SK-N-SH (cell line): ENCODE measurements around the gene TMOD3. TPM values are rescaled to one million over a fixed set of nuclear protein-coding genes. Genes with fewer than 3 reads are reported as not detected.
"Not testable (repeated sequence)": the region's sequence is repeated elsewhere in the genome, so short reads cannot be mapped to it uniquely, and the experiment has no call there.

Experiments
- CTCF ChIA-PET: fragments of 300-600, 350-600 bp; formaldehyde crosslinking; extraction: SDS; loops from one replicate; lab custom pipeline; 2021; lab: Yijun Ruan, JAX
- POLR2A ChIA-PET: fragments of 350-600 bp; sonication (Branson Sonifier 250); formaldehyde crosslinking; extraction: SDS; loops from one replicate; lab custom pipeline; 2020; ENCODE audit warnings: antibody characterized with exemption, inconsistent platforms; lab: Yijun Ruan, JAX
- DNase-seq: peaks from one replicate; pipeline ENCODE4 v3.0.0; 2012
- H2AFZ ChIP-seq: fragments of 200-600 bp; sonication (generic); 2 replicates; pipeline ENCODE4 v1.8.1; 2016; ENCODE audit warnings: antibody characterized with exemption, mild to moderate bottlenecking, low read depth
- H3F3A ChIP-seq: fragments of 200-600 bp; sonication (generic); replicated peaks from 2 replicates; pipeline ENCODE3; 2016; ENCODE audit warnings: antibody characterized with exemption, mild to moderate bottlenecking; ENCODE audit not compliant: insufficient read depth
- H3K27ac ChIP-seq, 2 experiments: fragments of 200-500 bp in 1 of 2; fragments of 200-600 bp in 1 of 2; sonication (Bioruptor generic) in 1 of 2; sonication (generic), shearing (Covaris generic) in 1 of 2; 2 replicates each; pipeline versions ENCODE4 v1.5.1 to v1.6.1; 2014 to 2016; ENCODE audit warnings: low read depth in 2 of 2, inconsistent platforms in 1 of 2, low read length in 1 of 2, mild to moderate bottlenecking in 1 of 2, mixed read lengths in 1 of 2
- H3K27me3 ChIP-seq: fragments of 200-600 bp; sonication (generic), shearing (Covaris generic); 2 replicates; pipeline ENCODE4 v1.6.1; 2016; ENCODE audit warnings: mixed run types; ENCODE audit not compliant: insufficient read depth
- H3K36me3 ChIP-seq, 2 experiments: fragments of 200-500 bp in 1 of 2; fragments of 200-600 bp in 1 of 2; sonication (Bioruptor generic) in 1 of 2; sonication (generic) in 1 of 2; replicated peaks in 1 of 2; 2 replicates each; pipeline versions ENCODE3 to v1.5.1; 2014 to 2016; ENCODE audit warnings: low read length in 1 of 2, mild to moderate bottlenecking in 1 of 2; ENCODE audit not compliant: insufficient read depth in 2 of 2, control insufficient read depth in 1 of 2
- H3K4me1 ChIP-seq, 2 experiments: fragments of 200-500 bp in 1 of 2; fragments of 200-600 bp in 1 of 2; sonication (Bioruptor generic) in 1 of 2; sonication (generic), shearing (Covaris generic) in 1 of 2; 2 replicates each; pipeline versions ENCODE4 v1.5.1 to v1.6.1; 2014 to 2016; ENCODE audit warnings: low read depth in 1 of 2, low read length in 1 of 2, mixed run types in 1 of 2; ENCODE audit not compliant: insufficient read depth in 2 of 2, control insufficient read depth in 1 of 2
- H3K4me2 ChIP-seq: fragments of 200-600 bp; sonication (generic), shearing (Covaris generic); 2 replicates; pipeline ENCODE4 v1.6.1; 2017; ENCODE audit warnings: mixed run types
- H3K4me3 ChIP-seq, 2 experiments: fragments of 200-500 bp in 1 of 2; fragments of 200-600 bp in 1 of 2; sonication (Bioruptor generic) in 1 of 2; sonication (generic), shearing (Covaris generic) in 1 of 2; 2 replicates each; pipeline versions ENCODE4 v1.5.1 to v1.8.1; 2014 to 2016; ENCODE audit warnings: low read depth in 2 of 2, inconsistent platforms in 1 of 2, low read length in 1 of 2, mild to moderate bottlenecking in 1 of 2, mixed read lengths in 1 of 2, moderate library complexity in 1 of 2
- H3K79me2 ChIP-seq: fragments of 200-600 bp; sonication (generic); 2 replicates; pipeline ENCODE4 v1.8.1; 2017; ENCODE audit warnings: mild to moderate bottlenecking; ENCODE audit not compliant: insufficient read depth
- H3K9ac ChIP-seq: fragments of 200-600 bp; sonication (generic); 2 replicates; pipeline ENCODE4 v1.6.1; 2017; ENCODE audit warnings: mixed run types
- H3K9me2 ChIP-seq: fragments of 200-600 bp; sonication (generic); 2 replicates; pipeline ENCODE4 v1.6.1; 2017; ENCODE audit warnings: mixed run types
- H3K9me3 ChIP-seq: fragments of 200-600 bp; sonication (generic); 2 replicates; pipeline ENCODE4 v1.6.1; 2017; ENCODE audit warnings: mixed run types, mild to moderate bottlenecking, moderate library complexity
- H4K20me1 ChIP-seq: fragments of 200-600 bp; sonication (generic); 2 replicates; pipeline ENCODE4 v1.6.1; 2017; ENCODE audit warnings: mild to moderate bottlenecking, mixed run types; ENCODE audit not compliant: insufficient read depth
- CHD2 ChIP-seq: fragments of 150-350 bp; IDR thresholded peaks from 2 replicates; pipeline ENCODE4 v1.6.1; 2018; ENCODE audit warnings: low read length; ENCODE audit not compliant: partially characterized antibody
- ELF1 ChIP-seq: IDR thresholded peaks from 2 replicates; pipeline ENCODE4 v1.4.0; 2012
- EZH2phosphoT487 ChIP-seq: fragments of 200-600 bp; sonication (generic); IDR thresholded peaks from 2 replicates; pipeline ENCODE4 v1.6.1; 2017; ENCODE audit warnings: low read depth, mixed run types, mild to moderate bottlenecking, antibody characterized with exemption, moderate library complexity, borderline replicate concordance
- FOXJ3 ChIP-seq: sonication (generic); formaldehyde crosslinking; IDR thresholded peaks from 2 replicates; pipeline ENCODE4 v1.5.1; 2020; ENCODE audit warnings: mild to moderate bottlenecking, missing genetic modification reagents
- GATA2 ChIP-seq: sonication (generic); formaldehyde crosslinking; IDR thresholded peaks from 2 replicates; pipeline ENCODE4 v1.5.0; 2020; ENCODE audit warnings: mild to moderate bottlenecking, missing genetic modification reagents
- JUND ChIP-seq: IDR thresholded peaks from 2 replicates; pipeline ENCODE4 v1.4.0; 2012
- MXI1 ChIP-seq: IDR thresholded peaks from 2 replicates; pipeline ENCODE4 v1.6.1; 2012; ENCODE audit warnings: mild to moderate bottlenecking, low read depth, low read length, improper control_type of control experiment
- NFIC ChIP-seq: IDR thresholded peaks from 2 replicates; pipeline ENCODE4 v1.4.0; 2012; ENCODE audit warnings: borderline replicate concordance
- RCOR1 ChIP-seq: fragments of 150-350 bp; IDR thresholded peaks from 2 replicates; pipeline ENCODE4 v1.6.1; 2017; ENCODE audit warnings: antibody characterized with exemption, low read length
- RFX5 ChIP-seq: IDR thresholded peaks from 2 replicates; pipeline ENCODE4 v1.6.1; 2012; ENCODE audit warnings: mild to moderate bottlenecking, improper control_type of control experiment, low read length
- SIN3A ChIP-seq: IDR thresholded peaks from 2 replicates; pipeline ENCODE4 v1.6.1; 2012; ENCODE audit warnings: low read depth, mild to moderate bottlenecking, low read length, moderate library complexity, borderline replicate concordance
- SMC3 ChIP-seq: IDR thresholded peaks from 2 replicates; pipeline ENCODE4 v1.6.1; 2012; ENCODE audit warnings: low read depth, low read length, improper control_type of control experiment
- TCF12 ChIP-seq: IDR thresholded peaks from 2 replicates; pipeline ENCODE4 v1.4.0; 2012
- TEAD4 ChIP-seq: IDR thresholded peaks from 2 replicates; pipeline ENCODE4 v1.4.0; 2012; ENCODE audit warnings: mild to moderate bottlenecking, borderline replicate concordance; ENCODE audit not compliant: insufficient read depth
- WGBS: methylation state at CpG from one replicate; pipeline ENCODE4 v1.1.6; 2017; ENCODE audit warnings: low lambda C conversion rate; 5-methylcytosine and 5-hydroxymethylcytosine counted together
- polyA plus RNA-seq, 3 experiments: library from polyadenylated mRNA; depleted of rRNA; stranded (reverse); fragments of >200 nt; gene quantifications; 2 replicates each; pipeline ENCODE4 v1.2.3, GENCODE V29; 2012
- TF ChIP-seq, protein P1 (sequence below): fragments of 150-350 bp; IDR thresholded peaks from 2 replicates; pipeline ENCODE4 v1.6.1; 2017; ENCODE audit warnings: antibody characterized with exemption, low read length, low read depth, borderline replicate concordance
- TF ChIP-seq, protein P2 (sequence below): IDR thresholded peaks from 2 replicates; pipeline ENCODE4 v1.4.0; 2012; ENCODE audit warnings: low read depth
- TF ChIP-seq, protein P3 (sequence below): IDR thresholded peaks from 2 replicates; pipeline ENCODE4; 2012
- TF ChIP-seq, protein P4 (sequence below): IDR thresholded peaks from 2 replicates; pipeline ENCODE4 v1.4.0; 2012; ENCODE audit warnings: low read depth, borderline replicate concordance
- TF ChIP-seq, protein P5 (sequence below): IDR thresholded peaks from 2 replicates; pipeline ENCODE4 v1.4.0; 2012; ENCODE audit warnings: low read depth, borderline replicate concordance
- TF ChIP-seq, protein P6 (sequence below): fragments of 200-600 bp; sonication (generic); IDR thresholded peaks from 2 replicates; pipeline ENCODE4 v1.6.1; 2017; ENCODE audit warnings: antibody characterized with exemption, mild to moderate bottlenecking, moderate library complexity

TMOD3 gene
- polyA plus RNA-seq, 1 of the 3 experiments (the other 2 are of a cell fraction), result 6.0 TPM

DNA sequence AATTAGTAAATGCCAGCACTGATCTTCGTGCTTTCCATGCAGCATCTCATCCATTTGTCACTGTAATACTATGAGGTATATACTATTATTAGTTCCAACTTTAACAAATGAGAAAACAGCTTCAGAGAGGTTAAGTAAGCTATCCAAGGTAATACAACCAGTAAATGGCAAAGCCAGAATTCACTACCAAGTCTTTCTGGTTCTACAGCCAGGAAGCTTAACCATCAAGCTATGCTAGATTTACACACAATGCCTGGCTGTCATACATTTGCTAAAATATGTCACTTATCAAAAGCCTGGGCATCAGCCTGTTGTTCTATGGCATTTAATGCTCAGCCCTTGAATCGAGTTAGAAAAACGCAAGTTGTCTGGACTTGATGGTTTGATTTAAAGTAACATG, 45.5 kb upstream of the TMOD3 start:
- Histone ChIP-seq H3K79me2 (no peaks in the 10 kb centered on the region), H3K4me3 (no peak overlapping the region), H3K36me3 (peaks cover 32 to 61% of the 10 kb centered on the region in 2 experiments), H3K9me2 (no peaks in the 10 kb centered on the region), H4K20me1 (no peaks in the 10 kb centered on the region), H3F3A (no peaks in the 10 kb centered on the region), H3K27ac (no peak overlapping the region), H3K27me3 (no peaks in the 10 kb centered on the region), H3K4me1 (no peaks in the 10 kb centered on the region), H3K4me2 (no peak overlapping the region), H2AFZ (no peak overlapping the region), H3K9me3 (0 out of 2 replicates have a peak, but pooled peaks cover 3% of the 10 kb centered on the region), H3K9ac (no peak overlapping the region)
- no peak for TF ChIP-seq EZH2phosphoT487
- TF ChIP-seq, protein P1, sequence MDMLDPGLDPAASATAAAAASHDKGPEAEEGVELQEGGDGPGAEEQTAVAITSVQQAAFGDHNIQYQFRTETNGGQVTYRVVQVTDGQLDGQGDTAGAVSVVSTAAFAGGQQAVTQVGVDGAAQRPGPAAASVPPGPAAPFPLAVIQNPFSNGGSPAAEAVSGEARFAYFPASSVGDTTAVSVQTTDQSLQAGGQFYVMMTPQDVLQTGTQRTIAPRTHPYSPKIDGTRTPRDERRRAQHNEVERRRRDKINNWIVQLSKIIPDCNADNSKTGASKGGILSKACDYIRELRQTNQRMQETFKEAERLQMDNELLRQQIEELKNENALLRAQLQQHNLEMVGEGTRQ, result no peak
- TF ChIP-seq, protein P2, sequence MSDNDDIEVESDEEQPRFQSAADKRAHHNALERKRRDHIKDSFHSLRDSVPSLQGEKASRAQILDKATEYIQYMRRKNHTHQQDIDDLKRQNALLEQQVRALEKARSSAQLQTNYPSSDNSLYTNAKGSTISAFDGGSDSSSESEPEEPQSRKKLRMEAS, result no peak
- TF ChIP-seq RFX5, result no peak
- no peak for TF ChIP-seq TEAD4
- no peak for TF ChIP-seq JUND
- TF ChIP-seq, protein P3, sequence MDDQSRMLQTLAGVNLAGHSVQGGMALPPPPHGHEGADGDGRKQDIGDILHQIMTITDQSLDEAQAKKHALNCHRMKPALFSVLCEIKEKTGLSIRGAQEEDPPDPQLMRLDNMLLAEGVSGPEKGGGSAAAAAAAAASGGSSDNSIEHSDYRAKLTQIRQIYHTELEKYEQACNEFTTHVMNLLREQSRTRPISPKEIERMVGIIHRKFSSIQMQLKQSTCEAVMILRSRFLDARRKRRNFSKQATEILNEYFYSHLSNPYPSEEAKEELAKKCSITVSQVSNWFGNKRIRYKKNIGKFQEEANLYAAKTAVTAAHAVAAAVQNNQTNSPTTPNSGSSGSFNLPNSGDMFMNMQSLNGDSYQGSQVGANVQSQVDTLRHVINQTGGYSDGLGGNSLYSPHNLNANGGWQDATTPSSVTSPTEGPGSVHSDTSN, result no peak
- TF ChIP-seq, protein P4, sequence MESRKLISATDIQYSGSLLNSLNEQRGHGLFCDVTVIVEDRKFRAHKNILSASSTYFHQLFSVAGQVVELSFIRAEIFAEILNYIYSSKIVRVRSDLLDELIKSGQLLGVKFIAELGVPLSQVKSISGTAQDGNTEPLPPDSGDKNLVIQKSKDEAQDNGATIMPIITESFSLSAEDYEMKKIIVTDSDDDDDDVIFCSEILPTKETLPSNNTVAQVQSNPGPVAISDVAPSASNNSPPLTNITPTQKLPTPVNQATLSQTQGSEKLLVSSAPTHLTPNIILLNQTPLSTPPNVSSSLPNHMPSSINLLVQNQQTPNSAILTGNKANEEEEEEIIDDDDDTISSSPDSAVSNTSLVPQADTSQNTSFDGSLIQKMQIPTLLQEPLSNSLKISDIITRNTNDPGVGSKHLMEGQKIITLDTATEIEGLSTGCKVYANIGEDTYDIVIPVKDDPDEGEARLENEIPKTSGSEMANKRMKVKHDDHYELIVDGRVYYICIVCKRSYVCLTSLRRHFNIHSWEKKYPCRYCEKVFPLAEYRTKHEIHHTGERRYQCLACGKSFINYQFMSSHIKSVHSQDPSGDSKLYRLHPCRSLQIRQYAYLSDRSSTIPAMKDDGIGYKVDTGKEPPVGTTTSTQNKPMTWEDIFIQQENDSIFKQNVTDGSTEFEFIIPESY, result no peak
- no peak for TF ChIP-seq SIN3A
- TF ChIP-seq ELF1, result no peak
- TF ChIP-seq MXI1, result no peak
- TF ChIP-seq, protein P5, sequence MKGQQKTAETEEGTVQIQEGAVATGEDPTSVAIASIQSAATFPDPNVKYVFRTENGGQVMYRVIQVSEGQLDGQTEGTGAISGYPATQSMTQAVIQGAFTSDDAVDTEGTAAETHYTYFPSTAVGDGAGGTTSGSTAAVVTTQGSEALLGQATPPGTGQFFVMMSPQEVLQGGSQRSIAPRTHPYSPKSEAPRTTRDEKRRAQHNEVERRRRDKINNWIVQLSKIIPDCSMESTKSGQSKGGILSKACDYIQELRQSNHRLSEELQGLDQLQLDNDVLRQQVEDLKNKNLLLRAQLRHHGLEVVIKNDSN, result no peak
- TF ChIP-seq SMC3, result no peak
- TF ChIP-seq GATA2 (CRISPR knock-in tag), result no peak
- TF ChIP-seq, protein P6, sequence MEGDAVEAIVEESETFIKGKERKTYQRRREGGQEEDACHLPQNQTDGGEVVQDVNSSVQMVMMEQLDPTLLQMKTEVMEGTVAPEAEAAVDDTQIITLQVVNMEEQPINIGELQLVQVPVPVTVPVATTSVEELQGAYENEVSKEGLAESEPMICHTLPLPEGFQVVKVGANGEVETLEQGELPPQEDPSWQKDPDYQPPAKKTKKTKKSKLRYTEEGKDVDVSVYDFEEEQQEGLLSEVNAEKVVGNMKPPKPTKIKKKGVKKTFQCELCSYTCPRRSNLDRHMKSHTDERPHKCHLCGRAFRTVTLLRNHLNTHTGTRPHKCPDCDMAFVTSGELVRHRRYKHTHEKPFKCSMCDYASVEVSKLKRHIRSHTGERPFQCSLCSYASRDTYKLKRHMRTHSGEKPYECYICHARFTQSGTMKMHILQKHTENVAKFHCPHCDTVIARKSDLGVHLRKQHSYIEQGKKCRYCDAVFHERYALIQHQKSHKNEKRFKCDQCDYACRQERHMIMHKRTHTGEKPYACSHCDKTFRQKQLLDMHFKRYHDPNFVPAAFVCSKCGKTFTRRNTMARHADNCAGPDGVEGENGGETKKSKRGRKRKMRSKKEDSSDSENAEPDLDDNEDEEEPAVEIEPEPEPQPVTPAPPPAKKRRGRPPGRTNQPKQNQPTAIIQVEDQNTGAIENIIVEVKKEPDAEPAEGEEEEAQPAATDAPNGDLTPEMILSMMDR, result no peak
- TF ChIP-seq NFIC, result no peak
- no peak for TF ChIP-seq TCF12
- no peak for TF ChIP-seq FOXJ3
- no peak for TF ChIP-seq RCOR1
- TF ChIP-seq CHD2, result no peak
- WGBS, result 91% methylated on average over 3 of the region's 3 CpGs
- no peak for DNase-seq
- POLR2A ChIA-PET, result no interaction called here
- CTCF ChIA-PET, result interaction anchor here (1.1 to 4.2 kb wide), 5 partner anchors 19 to 152 kb away, joined by 3 to 23 read pairs (median 3); no protein-coding TSS in a partner anchor

DNA sequence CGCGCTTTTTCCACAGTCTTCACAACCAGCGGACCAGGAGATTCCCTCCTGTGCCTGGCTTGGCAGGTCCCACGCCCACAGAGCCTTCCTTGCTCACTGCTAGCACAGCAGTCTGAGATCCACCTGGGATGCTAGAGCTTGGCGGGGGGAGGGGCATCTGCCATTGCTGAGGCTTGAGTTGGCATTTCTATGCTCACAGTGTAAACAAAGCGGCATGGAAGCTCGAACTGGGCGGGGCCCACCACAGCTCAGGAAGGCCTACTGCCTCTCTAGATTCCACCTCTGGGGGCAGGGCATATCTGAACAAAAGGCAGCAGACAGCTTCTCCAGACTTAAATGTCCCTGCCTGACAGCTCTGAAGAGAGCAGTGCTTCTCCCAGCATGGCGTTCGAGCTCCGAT, 42.3 kb upstream of the TMOD3 start:
- H3K27ac ChIP-seq, H3K9me3 ChIP-seq, H3K4me3 ChIP-seq, H3K79me2 ChIP-seq, H4K20me1 ChIP-seq, H3K9ac ChIP-seq, H3K9me2 ChIP-seq, DNase-seq, H2AFZ ChIP-seq, H3K4me2 ChIP-seq, H3K27me3 ChIP-seq, POLR2A ChIA-PET, H3F3A ChIP-seq, H3K4me1 ChIP-seq: not testable (repeated sequence)
- peaks cover 23 to 48% of the 10 kb centered on the region in 2 experiments for H3K36me3 ChIP-seq
- 59% methylated on average over 5 of the region's 11 CpGs for WGBS
- CTCF ChIA-PET, result interaction anchor here (3.1 kb wide), 1 partner anchor 11 kb away, joined by 21 read pairs; no protein-coding TSS in a partner anchor
